Trophoblast cell (in vitro differentiated cells and primary cell): Measurements from ENCODE around the gene PYHIN1.

Experiments used
- DNase-seq, 2 donors: peaks; one replicate each; pipeline ENCODE4 v3.0.0-alpha.2; 2016
- H2AFZ ChIP-seq: 2 replicates; pipeline ENCODE4 v1.6.1; 2013; ENCODE audit warnings: low read length, moderate library complexity, mild to moderate bottlenecking; ENCODE audit not compliant: insufficient read depth, poor library complexity
- H2AK5ac ChIP-seq: 2 replicates; pipeline ENCODE4 v1.6.1; 2013; ENCODE audit warnings: mild to moderate bottlenecking, low read length
- H2BK120ac ChIP-seq: 2 replicates; pipeline ENCODE4 v1.6.1; 2013; ENCODE audit warnings: low read length, mild to moderate bottlenecking, moderate library complexity; ENCODE audit not compliant: insufficient read depth, poor library complexity
- H2BK12ac ChIP-seq: 2 replicates; pipeline ENCODE4 v1.6.1; 2013; ENCODE audit warnings: mild to moderate bottlenecking, low read length, moderate library complexity
- H2BK5ac ChIP-seq: 2 replicates; pipeline ENCODE4 v1.6.1; 2013; ENCODE audit warnings: low read length, low read depth, moderate library complexity, mild to moderate bottlenecking; ENCODE audit not compliant: poor library complexity
- H3K14ac ChIP-seq: 2 replicates; pipeline ENCODE4 v1.6.1; 2013; ENCODE audit warnings: mild to moderate bottlenecking, low read length
- H3K18ac ChIP-seq: 2 replicates; pipeline ENCODE4 v1.6.1; 2013; ENCODE audit warnings: mild to moderate bottlenecking, low read length
- H3K23ac ChIP-seq: 2 replicates; pipeline ENCODE4 v1.6.1; 2013; ENCODE audit warnings: low read length
- H3K27ac ChIP-seq: 2 replicates; pipeline ENCODE4 v1.5.1; 2013; ENCODE audit warnings: low read depth, mild to moderate bottlenecking, inconsistent platforms, low read length, moderate library complexity
- H3K27me3 ChIP-seq: 2 replicates; pipeline ENCODE4 v1.6.1; 2013; ENCODE audit warnings: inconsistent platforms, mild to moderate bottlenecking, low read length, moderate library complexity; ENCODE audit not compliant: insufficient read depth
- H3K36me3 ChIP-seq, 2 experiments: 1 replicate in 1 of 2; 2 replicates in 1 of 2; pipeline ENCODE4 v1.6.1; 2013; ENCODE audit warnings: low read length in 2 of 2, mild to moderate bottlenecking in 2 of 2, moderate library complexity in 1 of 2; ENCODE audit not compliant: insufficient read depth in 2 of 2, control insufficient read depth in 1 of 2
- H3K4ac ChIP-seq: 2 replicates; pipeline ENCODE4 v1.6.1; 2013; ENCODE audit warnings: low read depth, mild to moderate bottlenecking, low read length, moderate library complexity
- H3K4me1 ChIP-seq, 2 experiments: 1 replicate in 1 of 2; 2 replicates in 1 of 2; pipeline ENCODE4 v1.6.1; 2013; ENCODE audit warnings: low read length in 2 of 2, mild to moderate bottlenecking in 2 of 2, moderate library complexity in 1 of 2; ENCODE audit not compliant: insufficient read depth in 2 of 2, control insufficient read depth in 1 of 2
- H3K4me2 ChIP-seq: 2 replicates; pipeline ENCODE4 v1.6.1; 2013; ENCODE audit warnings: inconsistent platforms, mild to moderate bottlenecking, low read length, moderate library complexity
- H3K4me3 ChIP-seq: 2 replicates; pipeline ENCODE4 v1.5.1; 2013; ENCODE audit warnings: mild to moderate bottlenecking, low read depth, low read length, inconsistent platforms
- H3K79me1 ChIP-seq: one replicate; pipeline ENCODE4 v1.6.1; 2013; ENCODE audit warnings: low read length
- H3K79me2 ChIP-seq: 2 replicates; pipeline ENCODE4 v1.6.1; 2013; ENCODE audit warnings: low read length, mild to moderate bottlenecking; ENCODE audit not compliant: control insufficient read depth, insufficient read depth, poor library complexity
- H3K9ac ChIP-seq: 2 replicates; pipeline ENCODE4 v1.6.1; 2013; ENCODE audit warnings: mild to moderate bottlenecking, low read length
- H3K9me3 ChIP-seq: 2 replicates; pipeline ENCODE4 v1.6.1; 2013; ENCODE audit warnings: low read depth, mild to moderate bottlenecking, control low read depth, inconsistent platforms, low read length; ENCODE audit not compliant: insufficient read depth
- H4K12ac ChIP-seq: 2 replicates; pipeline ENCODE4 v1.6.1; 2013; ENCODE audit warnings: low read depth, mild to moderate bottlenecking, low read length, moderate library complexity
- H4K8ac ChIP-seq: 2 replicates; pipeline ENCODE4 v1.6.1; 2013; ENCODE audit warnings: low read depth, mild to moderate bottlenecking, low read length, moderate library complexity
- H4K91ac ChIP-seq: one replicate; pipeline ENCODE4 v1.6.1; 2013; ENCODE audit warnings: low read depth, mild to moderate bottlenecking, low read length, moderate library complexity
- WGBS: extraction: QIAGEN DNeasy Blood & Tissue Kit; methylation state at CpG from one replicate; pipeline ENCODE4 v1.1.7; 2013; ENCODE audit warnings: missing lambda C conversion rate; ENCODE audit not compliant: insufficient read length, insufficient coverage; ENCODE audit errors: extremely low coverage; 5-methylcytosine and 5-hydroxymethylcytosine counted together

Gene PYHIN1

DNA sequence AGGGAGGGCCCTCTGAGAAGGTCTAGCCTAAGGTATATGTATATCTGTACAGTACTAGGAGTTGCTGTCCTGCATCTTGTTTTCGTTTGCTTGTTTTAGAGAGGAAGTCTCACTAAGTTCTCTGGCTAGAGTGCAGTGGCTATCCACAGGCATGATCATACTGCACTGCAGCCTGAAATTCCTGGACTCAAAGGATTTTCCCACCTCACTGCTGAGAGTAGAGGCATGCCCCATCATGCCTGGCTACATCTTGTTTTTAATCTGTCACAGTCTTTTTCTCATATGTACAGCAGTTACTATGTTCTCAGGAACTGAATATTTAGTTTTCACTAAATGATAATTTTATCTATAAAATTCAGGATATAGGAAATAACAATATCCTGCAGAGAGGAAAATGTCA, 15.3 kb upstream of the PYHIN1 start:
- H3K9ac ChIP-seq = no peak overlapping the region
- no CpG with 5 or more reads among the region's 1 CpG for WGBS

DNA sequence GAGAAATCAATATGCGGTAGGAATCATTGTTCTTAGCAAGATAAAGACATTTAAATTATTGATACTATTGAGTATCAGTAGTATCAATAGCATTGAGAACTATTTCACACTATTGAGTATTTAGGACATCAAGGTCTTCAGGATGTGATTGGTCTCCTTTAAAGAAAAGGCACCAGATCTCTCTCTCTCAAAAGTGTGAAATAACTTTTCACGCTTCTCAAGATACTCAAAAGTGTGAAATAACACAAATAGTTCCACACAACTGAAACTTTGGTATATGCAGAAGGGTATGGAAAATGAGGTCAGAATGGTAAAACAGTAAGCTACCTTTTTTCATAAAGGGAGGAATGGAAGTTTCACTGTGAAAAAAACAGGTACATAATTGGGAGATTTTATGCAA, 6.7 kb upstream of the PYHIN1 start:
- no peak overlapping the region for H3K4me3 ChIP-seq
- H2BK5ac ChIP-seq = no peak overlapping the region
- H3K14ac ChIP-seq = no peak overlapping the region
- H3K4me2 ChIP-seq = no peak overlapping the region
- H2BK120ac ChIP-seq = no peak overlapping the region
- H3K4me1 ChIP-seq = no peaks in the 10 kb centered on the region
- H4K91ac ChIP-seq = no peak overlapping the region
- H3K36me3 ChIP-seq = no peaks in the 10 kb centered on the region
- H3K9me3 ChIP-seq = peaks cover 3% of the 10 kb centered on the region
- no peak overlapping the region for H3K9ac ChIP-seq
- no peak overlapping the region for H3K23ac ChIP-seq
- H4K12ac ChIP-seq = no peak overlapping the region
- no peaks in the 10 kb centered on the region for H3K79me2 ChIP-seq
- no peak overlapping the region for H2AFZ ChIP-seq
- no peak overlapping the region for H2AK5ac ChIP-seq
- no peak overlapping the region for H3K27ac ChIP-seq
- no peak overlapping the region for H2BK12ac ChIP-seq
- H4K8ac ChIP-seq = no peak overlapping the region
- H3K79me1 ChIP-seq = no peaks in the 10 kb centered on the region
- H3K27me3 ChIP-seq = no peaks in the 10 kb centered on the region
- DNase-seq = no peak
- WGBS = no CpG with 5 or more reads among the region's 2 CpGs
- H3K4ac ChIP-seq = no peak overlapping the region
- no peak overlapping the region for H3K18ac ChIP-seq

More for the DNA sequence above, 15.3 kb upstream of the PYHIN1 start:
- Histone ChIP-seq H2AK5ac (no peak overlapping the region), H3K27me3 (no peaks in the 10 kb centered on the region), H2BK5ac (no peak overlapping the region), H3K4me1 (no peaks in the 10 kb centered on the region), H3K27ac (no peak overlapping the region), H3K79me1 (no peaks in the 10 kb centered on the region), H2BK12ac (no peak overlapping the region), H4K8ac (no peak overlapping the region), H3K4me3 (no peak overlapping the region), H4K91ac (no peak overlapping the region), H3K79me2 (no peaks in the 10 kb centered on the region), H3K4me2 (no peak overlapping the region), H3K18ac (no peak overlapping the region), H4K12ac (no peak overlapping the region), H3K36me3 (no peaks in the 10 kb centered on the region), H2BK120ac (no peak overlapping the region), H3K9me3 (peaks cover 3% of the 10 kb centered on the region), H3K14ac (no peak overlapping the region), H2AFZ (no peak overlapping the region), H3K23ac (no peak overlapping the region), H3K4ac (no peak overlapping the region)
- no peak for DNase-seq

DNA sequence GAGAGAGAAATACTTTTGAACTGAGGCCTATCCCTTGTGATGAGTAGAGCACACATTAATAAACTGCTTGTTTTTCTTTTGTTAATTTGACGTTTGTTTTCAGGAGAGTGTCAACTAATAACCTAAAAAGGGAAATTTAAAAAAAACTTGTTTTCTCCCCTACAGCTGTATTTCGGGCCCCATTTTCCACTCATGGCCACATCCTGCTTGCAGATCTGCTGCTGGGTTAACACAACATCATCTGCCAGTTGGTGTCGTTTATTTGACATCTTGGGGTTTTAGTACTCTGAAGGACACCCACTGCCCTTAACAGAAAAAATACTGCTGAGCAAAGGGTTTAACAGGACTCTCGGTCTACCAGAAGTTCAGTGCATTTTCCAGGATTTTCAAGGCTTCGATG, 848 bp upstream of the PYHIN1 start:
- H4K8ac ChIP-seq = no peak overlapping the region
- no peak overlapping the region for H3K27ac ChIP-seq
- H3K4me3 ChIP-seq = no peak overlapping the region
- H3K79me1 ChIP-seq = no peaks in the 10 kb centered on the region
- no peak overlapping the region for H2AK5ac ChIP-seq
- DNase-seq = no peak
- no peak overlapping the region for H3K9ac ChIP-seq
- no peaks in the 10 kb centered on the region for H3K27me3 ChIP-seq
- no peaks in the 10 kb centered on the region for H3K79me2 ChIP-seq
- H2BK5ac ChIP-seq = no peak overlapping the region
- no peak overlapping the region for H3K23ac ChIP-seq
- no peaks in the 10 kb centered on the region for H3K9me3 ChIP-seq
- H3K36me3 ChIP-seq = no peaks in the 10 kb centered on the region
- no CpG with 5 or more reads among the region's 5 CpGs for WGBS
- H3K4me2 ChIP-seq = no peak overlapping the region
- H4K91ac ChIP-seq = no peak overlapping the region
- H4K12ac ChIP-seq = no peak overlapping the region
- no peaks in the 10 kb centered on the region for H3K4me1 ChIP-seq
- no peak overlapping the region for H3K18ac ChIP-seq
- H2BK12ac ChIP-seq = no peak overlapping the region
- H2AFZ ChIP-seq = no peak overlapping the region
- H3K14ac ChIP-seq = no peak overlapping the region
- H2BK120ac ChIP-seq = no peak overlapping the region
- H3K4ac ChIP-seq = no peak overlapping the region

GRCh38 chr1:158932171-158932570, 819 bp downstream of the PYHIN1 start:
- H3K4me3 ChIP-seq = no peak overlapping the region
- H2BK120ac ChIP-seq = no peak overlapping the region
- H3K79me1 ChIP-seq = no peaks in the 10 kb centered on the region
- no peak overlapping the region for H3K4ac ChIP-seq
- H3K27ac ChIP-seq = no peak overlapping the region
- no peak overlapping the region for H2BK12ac ChIP-seq
- no peak overlapping the region for H4K12ac ChIP-seq
- H4K8ac ChIP-seq = no peak overlapping the region
- H3K27me3 ChIP-seq = no peaks in the 10 kb centered on the region
- no peak overlapping the region for H2BK5ac ChIP-seq
- no peak overlapping the region for H2AFZ ChIP-seq
- no peak overlapping the region for H3K18ac ChIP-seq
- no peaks in the 10 kb centered on the region for H3K79me2 ChIP-seq
- H2AK5ac ChIP-seq = no peak overlapping the region
- no peak overlapping the region for H3K23ac ChIP-seq
- H3K9me3 ChIP-seq = no peaks in the 10 kb centered on the region
- H3K14ac ChIP-seq = no peak overlapping the region
- H3K9ac ChIP-seq = no peak overlapping the region
- H3K4me2 ChIP-seq = no peak overlapping the region
- no peaks in the 10 kb centered on the region for H3K36me3 ChIP-seq
- no CpG with 5 or more reads among the region's 6 CpGs for WGBS
- no peaks in the 10 kb centered on the region for H3K4me1 ChIP-seq
- DNase-seq = no peak
- H4K91ac ChIP-seq = no peak overlapping the region
